GM12801 (cell line): ENCODE measurements around the gene CHN1.

ENCODE experiments used
- TF ChIP-seq, protein P1 (sequence below): IDR thresholded peaks from one replicate; pipeline ENCODE4 v1.5.1; 2011; ENCODE audit warnings: control low read depth; ENCODE audit not compliant: insufficient read length; ENCODE audit errors: extremely low read depth

The CHN1 gene

DNA sequence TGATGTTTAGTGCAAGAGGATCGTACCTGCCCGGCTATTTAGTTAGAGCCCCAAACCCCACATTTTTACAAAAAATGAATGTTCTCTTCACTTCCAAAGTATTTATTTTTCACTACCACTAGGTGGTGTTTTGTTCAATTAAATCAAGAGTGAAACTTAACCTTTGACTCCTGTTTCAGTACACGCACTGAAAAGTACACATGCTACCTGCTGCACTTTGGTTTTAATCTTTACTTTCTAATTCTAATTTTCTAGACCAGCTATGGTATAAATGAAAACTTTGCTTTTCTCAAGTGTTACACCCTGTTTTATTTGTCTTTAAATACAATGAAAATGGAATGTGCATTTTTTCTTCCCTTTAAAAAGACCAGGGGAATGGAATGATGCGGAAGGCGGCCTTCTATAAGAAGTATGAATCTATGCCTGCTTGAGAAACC is 31.4 kb upstream of the CHN1 start:
- TF ChIP-seq, protein P1, sequence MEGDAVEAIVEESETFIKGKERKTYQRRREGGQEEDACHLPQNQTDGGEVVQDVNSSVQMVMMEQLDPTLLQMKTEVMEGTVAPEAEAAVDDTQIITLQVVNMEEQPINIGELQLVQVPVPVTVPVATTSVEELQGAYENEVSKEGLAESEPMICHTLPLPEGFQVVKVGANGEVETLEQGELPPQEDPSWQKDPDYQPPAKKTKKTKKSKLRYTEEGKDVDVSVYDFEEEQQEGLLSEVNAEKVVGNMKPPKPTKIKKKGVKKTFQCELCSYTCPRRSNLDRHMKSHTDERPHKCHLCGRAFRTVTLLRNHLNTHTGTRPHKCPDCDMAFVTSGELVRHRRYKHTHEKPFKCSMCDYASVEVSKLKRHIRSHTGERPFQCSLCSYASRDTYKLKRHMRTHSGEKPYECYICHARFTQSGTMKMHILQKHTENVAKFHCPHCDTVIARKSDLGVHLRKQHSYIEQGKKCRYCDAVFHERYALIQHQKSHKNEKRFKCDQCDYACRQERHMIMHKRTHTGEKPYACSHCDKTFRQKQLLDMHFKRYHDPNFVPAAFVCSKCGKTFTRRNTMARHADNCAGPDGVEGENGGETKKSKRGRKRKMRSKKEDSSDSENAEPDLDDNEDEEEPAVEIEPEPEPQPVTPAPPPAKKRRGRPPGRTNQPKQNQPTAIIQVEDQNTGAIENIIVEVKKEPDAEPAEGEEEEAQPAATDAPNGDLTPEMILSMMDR: no peak

DNA sequence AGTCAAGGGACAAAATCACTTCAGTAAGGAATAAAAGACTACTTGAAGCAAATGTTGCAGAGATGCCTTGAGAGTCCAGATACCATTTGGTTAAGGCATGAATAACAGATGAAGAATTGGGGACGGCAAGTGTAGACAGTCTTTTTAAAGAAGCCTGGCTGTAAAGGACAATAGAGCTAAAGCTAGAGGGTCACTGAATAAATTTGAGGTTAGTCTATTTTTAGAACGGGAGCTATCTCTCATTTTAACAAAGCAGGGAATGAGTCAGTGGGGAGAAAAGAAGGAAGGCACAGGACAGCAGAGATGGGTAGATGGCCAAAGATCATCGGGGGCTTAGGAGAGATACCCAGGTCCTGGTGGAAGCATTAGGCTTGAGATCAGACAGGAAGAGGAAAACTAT is 30.6 kb upstream of the CHN1 start:
- TF ChIP-seq, protein P1: no peak

DNA sequence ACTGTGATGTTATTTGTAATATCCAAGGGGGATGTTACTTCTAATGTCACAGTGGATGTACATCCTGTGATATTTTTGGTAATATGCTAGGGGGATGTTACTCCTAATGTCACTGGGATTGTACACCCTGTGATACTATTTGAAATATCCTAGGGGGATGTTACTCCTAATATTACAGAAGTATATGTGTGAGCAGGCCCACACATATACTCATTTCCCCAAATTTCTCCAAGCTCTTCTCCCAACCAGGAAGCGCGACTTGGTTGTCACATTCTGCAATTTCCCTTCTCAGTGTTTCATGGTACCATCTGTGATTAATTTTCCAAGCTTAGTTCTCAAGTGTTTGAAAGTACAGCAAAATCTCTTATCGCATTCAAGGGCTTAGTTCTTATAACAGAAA is 29.5 kb upstream of the CHN1 start:
- TF ChIP-seq, protein P1: no peak

DNA sequence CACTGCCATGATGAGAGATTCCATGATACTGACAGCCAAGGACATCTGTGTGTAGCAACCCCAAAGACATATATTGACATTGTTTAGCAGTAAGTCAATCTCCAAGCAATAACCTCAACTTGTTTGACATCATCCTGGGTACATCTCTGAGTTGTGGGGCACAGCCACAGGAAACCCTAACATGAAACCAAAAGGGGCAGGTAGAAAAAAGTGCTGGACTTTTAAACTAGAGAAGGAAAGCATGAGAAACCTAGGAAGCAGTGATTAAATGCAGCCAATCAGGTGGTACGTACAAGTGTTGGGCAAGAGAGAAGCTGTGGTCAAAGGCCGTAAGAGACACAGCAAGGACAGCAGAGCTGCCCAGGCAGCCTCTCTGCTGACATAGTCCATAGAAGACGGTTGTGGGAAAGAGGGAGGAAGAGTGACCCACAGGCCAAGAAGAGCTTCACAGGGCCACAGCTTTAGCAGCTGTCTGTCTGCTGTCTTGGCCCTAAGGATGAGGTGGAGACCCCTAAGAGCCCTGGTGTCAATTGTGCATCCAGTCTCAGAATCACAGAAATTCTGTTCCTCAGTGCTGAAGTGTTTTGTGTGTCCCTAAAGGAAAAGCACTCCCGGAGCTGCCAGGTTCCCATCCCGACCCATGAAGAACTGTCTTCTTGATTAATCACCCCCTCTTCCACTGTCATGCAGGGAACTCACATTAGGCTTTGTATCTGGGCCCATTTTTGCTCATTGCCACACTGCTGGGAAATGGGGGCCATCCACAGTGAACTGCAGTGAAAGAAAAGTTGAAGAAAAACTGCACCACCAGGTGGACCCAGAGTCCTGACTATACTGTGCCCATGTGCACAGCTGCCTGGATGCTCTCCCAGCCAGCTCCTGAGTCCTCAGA is 25.4 kb upstream of the CHN1 start:
- TF ChIP-seq, protein P1: no peak

DNA sequence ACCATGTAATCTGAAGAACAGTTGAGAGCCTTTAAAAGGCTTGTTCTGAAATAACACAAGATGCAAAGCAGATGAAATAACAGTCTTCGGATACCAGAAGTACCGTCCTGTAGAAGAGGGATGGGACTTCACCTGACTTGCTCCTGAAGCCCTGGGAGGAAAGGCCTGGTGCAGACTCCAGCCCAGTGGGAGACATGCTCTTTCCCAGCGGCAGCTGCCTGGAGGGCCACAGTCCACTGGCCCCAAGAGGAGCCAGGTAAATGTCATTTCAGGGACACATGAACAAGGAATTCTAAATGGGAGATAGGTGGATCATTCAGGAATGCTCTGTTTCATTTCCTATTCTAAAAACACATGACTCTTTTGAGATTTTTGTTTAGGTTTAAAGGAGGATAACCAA is 22.6 kb upstream of the CHN1 start:
- TF ChIP-seq, protein P1: no peak

DNA sequence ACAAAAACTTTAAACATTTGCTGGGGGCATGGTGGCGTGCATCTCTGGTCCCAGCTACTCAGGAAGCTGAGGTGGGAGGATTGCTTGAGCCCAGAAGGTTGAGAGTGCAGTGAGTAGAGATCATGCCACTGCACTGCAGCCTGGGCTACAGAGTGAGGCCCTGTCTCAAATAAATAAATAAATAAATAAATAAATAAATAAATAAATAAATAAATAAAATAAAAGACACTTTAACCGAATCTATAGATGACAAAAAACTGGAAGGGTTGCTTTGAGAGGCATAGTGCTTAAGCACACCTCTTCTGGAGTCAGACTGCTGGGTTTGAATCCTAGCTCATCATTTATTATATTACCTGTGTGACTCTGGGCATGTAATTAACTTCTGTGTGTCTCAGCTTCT is 21.2 kb upstream of the CHN1 start:
- TF ChIP-seq, protein P1: no peak

DNA sequence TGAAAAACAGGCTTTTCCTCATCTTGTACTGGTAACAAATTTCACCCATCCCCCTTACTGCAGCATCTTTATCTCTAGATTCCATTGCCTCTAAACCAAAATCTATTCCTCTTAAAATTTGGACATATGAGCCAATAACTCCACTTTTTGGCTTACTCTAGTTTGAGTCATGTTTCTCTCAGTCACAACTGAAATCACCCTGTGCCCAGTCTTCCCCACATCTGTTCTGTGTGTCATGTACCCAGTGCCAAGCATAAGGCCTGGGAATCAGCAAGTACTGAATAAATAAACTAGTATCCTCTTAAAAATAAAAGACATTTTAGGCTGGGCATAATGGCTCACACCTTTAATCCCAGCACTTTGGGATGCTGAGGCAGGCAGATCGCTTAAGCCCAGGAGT is 20.8 kb upstream of the CHN1 start:
- TF ChIP-seq, protein P1: no peak
